Measurements from ENCODE around the gene SLC22A23. TPM values are rescaled to one million over a fixed set of nuclear protein-coding genes. Genes with fewer than 3 reads are reported as not detected.

Gene SLC22A23
- total RNA-seq, 1 experiment from 2014 or later: 38.2 TPM

GRCh38 chr6:3466488-3467219 is 9.8 kb upstream of the SLC22A23 start (continued):
- TF ChIP-seq MLX (CRISPR knock-in tag; IDR thresholded peaks at IDR 0.05) (no peak), ATF3 (CRISPR knock-in tag; conservative IDR thresholded peaks at IDR 0.05) (no peak)

- Mint-ChIP-seq H3K9me3 (peaks cover 9% of the 10 kb centered on the region), H3K36me3 (peaks cover 12% of the 10 kb centered on the region), H3K27ac (no peak overlapping the region), H3K4me3 (no peak overlapping the region), H3K4me1 (peaks cover 30% of the 10 kb centered on the region), H3K27me3 (ENCODE audit: low read depth) (peaks cover 5% of the 10 kb centered on the region; the same call in 1 of the 2 replicates)
- TF ChIP-seq AFF4 (CRISPR knock-in tag; IDR thresholded peaks at IDR 0.05; ENCODE audit: borderline replicate concordance): no peak
- no peak for TF ChIP-seq ARID4B (CRISPR knock-in tag; IDR thresholded peaks at IDR 0.05; ENCODE audit: borderline replicate concordance)
- no peak for TF ChIP-seq IRF2 (CRISPR knock-in tag; IDR thresholded peaks at IDR 0.05; ENCODE audit: borderline replicate concordance, low read depth)
- no peak for TF ChIP-seq ZNF138 (CRISPR knock-in tag; conservative IDR thresholded peaks at IDR 0.05)
- no peak for TF ChIP-seq MXD4 (CRISPR knock-in tag; IDR thresholded peaks at IDR 0.05; ENCODE audit: borderline replicate concordance)
- TF ChIP-seq EMX1 (CRISPR knock-in tag; IDR thresholded peaks at IDR 0.05): no peak
- TF ChIP-seq MYBL2 (CRISPR knock-in tag; IDR thresholded peaks at IDR 0.05): no peak
- no peak for TF ChIP-seq TP53 (CRISPR knock-in tag; IDR thresholded peaks at IDR 0.05)
- TF ChIP-seq ZNF317 (CRISPR knock-in tag; IDR thresholded peaks at IDR 0.05; ENCODE audit: borderline replicate concordance, low read depth): no peak
- TF ChIP-seq FOXK1 (CRISPR knock-in tag; IDR thresholded peaks at IDR 0.05): no peak
- TF ChIP-seq SMAD3 (CRISPR knock-in tag; IDR thresholded peaks at IDR 0.05; ENCODE audit: borderline replicate concordance): no peak
- TF ChIP-seq USF1 (CRISPR knock-in tag; IDR thresholded peaks at IDR 0.05): no peak
- ATAC-seq: no peak
- ChIA-PET CTCF (interaction anchor here (1.0 to 1.8 kb wide), 3 partner anchors 12 to 88 kb away, joined by 3 to 5 read pairs (median 4); no protein-coding TSS in a partner anchor), POLR2A (no interaction called here)
- DNase-seq (ENCODE audit: low spot score): no peak
These were observed 3.4 kb upstream of the SLC22A23 start for GRCh38 chr6:3460253-3460652.
